ENCODE measurements around the gene EML1. TPM values are rescaled to one million over a fixed set of nuclear protein-coding genes. Genes with fewer than 3 reads are reported as not detected.

The EML1 gene
- total RNA-seq, 2 donors from 2014 or later: 55.1 to 66.5 TPM

GRCh38 chr14:99983251-99984015, 190.2 kb downstream of the EML1 start:
- Histone ChIP-seq H3K4me3 (no peak overlapping the region), H3K9me3 (no peaks in the 10 kb centered on the region), H3K27ac (no peak overlapping the region), H3K36me3 (no peaks in the 10 kb centered on the region), H3K4me1 (ENCODE audit: control insufficient read depth in 1 of 2, low read depth in 2 of 2) (peaks cover 2 to 5% of the 10 kb centered on the region in 2 donors), H3K27me3 (replicated peaks; ENCODE audit: insufficient read depth) (no peaks in the 10 kb centered on the region)
- ATAC-seq (ENCODE audit: insufficient number of reproducible peaks, low FRiP score, low read depth) (no peak), DNase-seq (ENCODE audit: low spot score) (no peak)
- TF ChIP-seq CTCF (IDR thresholded peaks at IDR 0.05): no peak

- Histone ChIP-seq H3K36me3 (no peaks in the 10 kb centered on the region), H3K27me3 (replicated peaks; ENCODE audit: insufficient read depth) (no peaks in the 10 kb centered on the region), H3K9me3 (no peaks in the 10 kb centered on the region), H3K27ac (no peak overlapping the region), H3K4me3 (no peak overlapping the region), H3K4me1 (ENCODE audit: control insufficient read depth in 1 of 2, low read depth in 2 of 2) (peaks cover 2 to 5% of the 10 kb centered on the region in 2 donors)
- ATAC-seq (ENCODE audit: insufficient number of reproducible peaks, low FRiP score, low read depth) (no peak), DNase-seq (ENCODE audit: low spot score) (no peak)
- TF ChIP-seq CTCF (IDR thresholded peaks at IDR 0.05): no peak
Measured at GRCh38 chr14:99984036-99984435, 190.8 kb downstream of the EML1 start.

GRCh38 chr14:99986396-99986795, 193.2 kb downstream of the EML1 start:
- Histone ChIP-seq H3K9me3 (no peaks in the 10 kb centered on the region), H3K27ac (no peak overlapping the region), H3K4me3 (no peak overlapping the region), H3K36me3 (no peaks in the 10 kb centered on the region), H3K4me1 (ENCODE audit: control insufficient read depth in 1 of 2, low read depth in 2 of 2) (peaks cover 2 to 5% of the 10 kb centered on the region in 2 donors), H3K27me3 (replicated peaks; ENCODE audit: insufficient read depth) (no peaks in the 10 kb centered on the region)
- no peak for TF ChIP-seq CTCF (IDR thresholded peaks at IDR 0.05)
- DNase-seq (ENCODE audit: low spot score) (no peak), ATAC-seq (ENCODE audit: insufficient number of reproducible peaks, low FRiP score, low read depth) (no peak)

GRCh38 chr14:99989032-99989431, 195.8 kb downstream of the EML1 start:
- H3K27me3 ChIP-seq (replicated peaks; ENCODE audit: insufficient read depth): no peaks in the 10 kb centered on the region
- no peak for TF ChIP-seq CTCF (IDR thresholded peaks at IDR 0.05)
- no peak overlapping the region for H3K4me3 ChIP-seq
- no peak overlapping the region for H3K27ac ChIP-seq
- no peaks in the 10 kb centered on the region for H3K9me3 ChIP-seq
- no peaks in the 10 kb centered on the region for H3K36me3 ChIP-seq
- H3K4me1 ChIP-seq (ENCODE audit: control insufficient read depth in 1 of 2, low read depth in 2 of 2): no peaks in the 10 kb centered on the region
- no peak for ATAC-seq (ENCODE audit: insufficient number of reproducible peaks, low FRiP score, low read depth)
- no peak for DNase-seq (ENCODE audit: low spot score)

GRCh38 chr14:99990268-99991170, 197.3 kb downstream of the EML1 start:
- no peak for DNase-seq (ENCODE audit: low spot score)
- no peak for TF ChIP-seq CTCF (IDR thresholded peaks at IDR 0.05)

More at GRCh38 chr14:99990268-99991170, 197.3 kb downstream of the EML1 start:
- no peak overlapping the region for H3K4me3 ChIP-seq
- ATAC-seq (ENCODE audit: insufficient number of reproducible peaks, low FRiP score, low read depth): no peak
- no peak overlapping the region for H3K27ac ChIP-seq
- no peaks in the 10 kb centered on the region for H3K36me3 ChIP-seq
- H3K9me3 ChIP-seq: no peaks in the 10 kb centered on the region
- H3K27me3 ChIP-seq (replicated peaks; ENCODE audit: insufficient read depth): no peaks in the 10 kb centered on the region
- no peaks in the 10 kb centered on the region for H3K4me1 ChIP-seq (ENCODE audit: control insufficient read depth in 1 of 2, low read depth in 2 of 2)

Measured in thoracic aorta (tissue), 2 donors.